Neural crest cell (in vitro differentiated cells): Measurements from ENCODE around the gene ENOX2. TPM values are rescaled to one million over a fixed set of nuclear protein-coding genes. Genes with fewer than 3 reads are reported as not detected.

Source experiments
- DNase-seq: peaks from one replicate; pipeline ENCODE4 v3.0.0; 2021; ENCODE audit warnings: low read depth, mixed read lengths, low spot score
- H3K27ac Mint-ChIP-seq: one replicate; pipeline ENCODE4 v1.8.0; 2021; ENCODE audit warnings: mild to moderate bottlenecking, mixed read lengths; ENCODE audit not compliant: unreplicated experiment
- H3K27me3 Mint-ChIP-seq: 2 replicates; pipeline ENCODE4 v1.8.0; 2021; ENCODE audit warnings: low read depth, mild to moderate bottlenecking, mixed read lengths
- H3K36me3 Mint-ChIP-seq: 2 replicates; pipeline ENCODE4 v1.8.0; 2021; ENCODE audit warnings: low read depth, mild to moderate bottlenecking, mixed read lengths
- H3K4me1 Mint-ChIP-seq: 2 replicates; pipeline ENCODE4 v1.8.0; 2021; ENCODE audit warnings: mixed read lengths
- H3K4me3 Mint-ChIP-seq: one replicate; pipeline ENCODE4 v1.8.0; 2021; ENCODE audit warnings: mild to moderate bottlenecking, mixed read lengths
- H3K9me3 Mint-ChIP-seq: 2 replicates; pipeline ENCODE4 v1.8.0; 2021; ENCODE audit warnings: mixed read lengths
- CTCF ChIP-seq: fragments of 200-600 bp; sonication (generic); conservative IDR thresholded peaks from 2 replicates; pipeline ENCODE4 v1.5.0; 2021; ENCODE audit warnings: antibody characterized with exemption, mild to moderate bottlenecking
- total RNA-seq: library from RNA; stranded (reverse); gene quantifications from 2 replicates; pipeline ENCODE4 v1.2.1, GENCODE V29; 2021

The ENOX2 gene
- total RNA-seq, 1 donor from 2014 or later, result 40.3 TPM

- Mint-ChIP-seq H3K27ac (no peak overlapping the region), H3K36me3 (peaks cover 8% of the 10 kb centered on the region), H3K4me1 (peaks cover 43% of the 10 kb centered on the region), H3K9me3 (no peaks in the 10 kb centered on the region), H3K4me3 (no peak overlapping the region), H3K27me3 (no peaks in the 10 kb centered on the region)
- DNase-seq, result no peak
- no peak for TF ChIP-seq CTCF
Measured at GRCh38 chrX:130896802-130897501, 6.1 kb downstream of the ENOX2 start.

GRCh38 chrX:130896026-130896425, 7.0 kb downstream of the ENOX2 start:
- no peak for TF ChIP-seq CTCF

GRCh38 chrX:130895299-130895698, 7.7 kb downstream of the ENOX2 start:
- Mint-ChIP-seq H3K4me3 (no peak overlapping the region), H3K27ac (no peak overlapping the region), H3K4me1 (peaks cover 34% of the 10 kb centered on the region), H3K9me3 (no peaks in the 10 kb centered on the region), H3K27me3 (no peaks in the 10 kb centered on the region), H3K36me3 (peaks cover 6% of the 10 kb centered on the region)
- DNase-seq, result no peak
- no peak for TF ChIP-seq CTCF

More at GRCh38 chrX:130896026-130896425, 7.0 kb downstream of the ENOX2 start:
- Mint-ChIP-seq H3K9me3 (no peaks in the 10 kb centered on the region), H3K4me3 (no peak overlapping the region), H3K4me1 (peaks cover 38% of the 10 kb centered on the region), H3K27me3 (no peaks in the 10 kb centered on the region), H3K27ac (no peak overlapping the region), H3K36me3 (peaks cover 8% of the 10 kb centered on the region)
- DNase-seq, result no peak

- Mint-ChIP-seq H3K27me3 (no peaks in the 10 kb centered on the region), H3K36me3 (peaks cover 8% of the 10 kb centered on the region), H3K27ac (peak overlapping the region; percentile 3), H3K4me3 (no peak overlapping the region), H3K9me3 (no peaks in the 10 kb centered on the region), H3K4me1 (peaks cover 37% of the 10 kb centered on the region)
- no peak for TF ChIP-seq CTCF
- no peak for DNase-seq
Measured at GRCh38 chrX:130893356-130894085, 9.5 kb downstream of the ENOX2 start.

- Mint-ChIP-seq H3K4me3 (peak overlapping the region; percentile 52), H3K4me1 (peaks cover 25% of the 10 kb centered on the region), H3K27ac (no peak overlapping the region), H3K27me3 (no peaks in the 10 kb centered on the region), H3K36me3 (peaks cover 4% of the 10 kb centered on the region), H3K9me3 (no peaks in the 10 kb centered on the region)
- no peak for TF ChIP-seq CTCF
- DNase-seq, result no peak
Measured at GRCh38 chrX:130887376-130887775, 15.6 kb downstream of the ENOX2 start.
